AG09319 (cell line): Measurements from ENCODE around the gene PTF1A.

Experiments used
- DNase-seq: peaks from one replicate; pipeline ENCODE4 v3.0.0-alpha.2; 2010; ENCODE audit warnings: low read depth; ENCODE audit errors: extremely low read depth
- CTCF ChIP-seq: IDR thresholded peaks from 2 replicates; pipeline ENCODE4 v1.5.1; 2011; ENCODE audit warnings: low read depth, mild to moderate bottlenecking, inconsistent platforms, low read length, moderate library complexity

Gene PTF1A

GRCh38 chr10:23172429-23173213, 19.5 kb upstream of the PTF1A start:
- DNase-seq: no peak
- TF ChIP-seq CTCF: no peak

GRCh38 chr10:23173214-23174073, 18.7 kb upstream of the PTF1A start:
- no peak for TF ChIP-seq CTCF
- DNase-seq: no peak

GRCh38 chr10:23174074-23174976, 17.8 kb upstream of the PTF1A start:
- no peak for DNase-seq
- TF ChIP-seq CTCF: no peak

- TF ChIP-seq CTCF: no peak
- DNase-seq: no peak
These were observed 17.1 kb upstream of the PTF1A start for GRCh38 chr10:23174977-23175512.

GRCh38 chr10:23186178-23186577, 5.9 kb upstream of the PTF1A start:
- DNase-seq: no peak
- no peak for TF ChIP-seq CTCF

DNA sequence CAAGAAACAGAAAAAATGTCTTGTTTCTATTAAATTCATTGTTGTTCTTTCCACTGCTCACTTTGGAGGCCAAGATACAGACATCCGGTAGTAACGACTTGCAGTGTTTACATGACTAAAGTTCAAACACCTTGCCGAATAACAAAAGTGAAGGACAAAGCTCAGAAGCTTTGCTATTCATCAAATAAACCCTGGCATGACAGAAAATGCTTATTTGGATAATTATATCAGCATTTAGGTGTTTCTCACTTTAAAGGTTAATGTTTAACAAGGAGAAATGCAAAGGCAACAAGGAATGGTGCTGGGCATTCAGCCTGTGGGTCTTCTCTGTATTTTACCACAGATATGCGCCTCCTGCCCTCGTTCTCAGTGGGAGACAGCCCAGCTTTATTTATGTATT, 5.4 kb upstream of the PTF1A start:
- TF ChIP-seq CTCF: no peak
- DNase-seq: no peak
